ENCODE measurements around the gene CTDP1.
"Not testable (repeated sequence)": the region's sequence is repeated elsewhere in the genome, so short reads cannot be mapped to it uniquely, and the experiment has no call there.

Gene CTDP1

GRCh38 chr18:79736230-79736629, 56.6 kb downstream of the CTDP1 start:
- CTCF ChIA-PET = no interaction called here

GRCh38 chr18:79736846-79737245, 57.2 kb downstream of the CTDP1 start:
- POLR2A ChIA-PET = no interaction called here
- CTCF ChIA-PET = no interaction called here
- no peak for TF ChIP-seq CTCF (IDR thresholded peaks at IDR 0.05; ENCODE audit: control extremely low read depth, extremely low read depth, low read depth, missing control alignments)
- DNase-seq (ENCODE audit: extremely low spot score) = no peak

More at GRCh38 chr18:79736230-79736629, 56.6 kb downstream of the CTDP1 start:
- no peak for TF ChIP-seq CTCF (IDR thresholded peaks at IDR 0.05; ENCODE audit: control extremely low read depth, extremely low read depth, low read depth, missing control alignments)
- no peak for DNase-seq (ENCODE audit: extremely low spot score)
- POLR2A ChIA-PET = no interaction called here

- ChIA-PET CTCF (interaction anchor here (1.5 kb wide), 1 partner anchor 83 kb away, joined by 3 read pairs; no protein-coding TSS in a partner anchor), POLR2A (no interaction called here)
- no peak for DNase-seq (ENCODE audit: extremely low spot score)
- TF ChIP-seq CTCF (IDR thresholded peaks at IDR 0.05; ENCODE audit: control extremely low read depth, extremely low read depth, low read depth, missing control alignments) = no peak
These were observed 57.8 kb downstream of the CTDP1 start for GRCh38 chr18:79737426-79737825.

GRCh38 chr18:79738041-79738461, 58.4 kb downstream of the CTDP1 start:
- no peak for TF ChIP-seq CTCF (IDR thresholded peaks at IDR 0.05; ENCODE audit: control extremely low read depth, extremely low read depth, low read depth, missing control alignments)
- DNase-seq (ENCODE audit: extremely low spot score) = no peak
- ChIA-PET CTCF (interaction anchor here (1.5 kb wide), 1 partner anchor 82 kb away, joined by 3 read pairs; no protein-coding TSS in a partner anchor), POLR2A (no interaction called here)

GRCh38 chr18:79738581-79739439, 59.2 kb downstream of the CTDP1 start:
- no peak for DNase-seq (ENCODE audit: extremely low spot score)
- ChIA-PET POLR2A (no interaction called here), CTCF (interaction anchor here (1.5 kb wide), 1 partner anchor 81 kb away, joined by 3 read pairs; no protein-coding TSS in a partner anchor)
- no peak for TF ChIP-seq CTCF (IDR thresholded peaks at IDR 0.05; ENCODE audit: control extremely low read depth, extremely low read depth, low read depth, missing control alignments)

- ChIA-PET CTCF (no interaction called here), POLR2A (no interaction called here)
- DNase-seq (ENCODE audit: extremely low spot score) = no peak
- TF ChIP-seq CTCF (IDR thresholded peaks at IDR 0.05; ENCODE audit: control extremely low read depth, extremely low read depth, low read depth, missing control alignments) = no peak
These were observed 59.8 kb downstream of the CTDP1 start for GRCh38 chr18:79739440-79739778.

- POLR2A ChIA-PET; DNase-seq (ENCODE audit: extremely low spot score); CTCF ChIA-PET: not testable (repeated sequence)
These were observed 60.4 kb downstream of the CTDP1 start for GRCh38 chr18:79740047-79740446.

All from GM10248 (cell line).